ENCODE results near the gene RHOF. TPM values are rescaled to one million over a fixed set of nuclear protein-coding genes. Genes with fewer than 3 reads are reported as not detected.

The RHOF gene
- total RNA-seq, 1 donor from 2014 or later, result 16.5 TPM

DNA sequence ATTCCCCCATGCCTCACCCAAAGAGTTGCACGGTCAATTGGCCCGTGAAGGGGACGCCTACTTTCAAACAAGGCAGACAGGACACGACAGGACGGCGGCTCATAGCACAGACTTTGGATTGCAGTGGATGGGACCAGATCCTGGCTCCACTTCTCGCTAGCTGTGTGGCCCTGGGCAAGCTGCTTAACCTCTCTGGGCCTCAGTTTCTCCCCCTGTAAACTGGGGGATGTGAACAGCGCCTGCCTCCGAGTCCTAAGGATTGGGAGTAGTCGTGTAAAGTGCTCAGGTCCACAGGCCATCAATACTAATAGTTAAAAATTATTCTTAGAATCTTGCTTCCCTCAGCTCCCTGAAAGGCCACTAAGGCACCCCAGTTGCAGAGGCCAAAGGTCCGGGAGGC lies 13.1 kb downstream of the RHOF start:
- intact Hi-C loops (cut with DNase I), result no loop called here
- DNase-seq (ENCODE audit: extremely low spot score in 2 of 2), result no peak
- H3K27ac ChIP-seq, result no peak overlapping the region
- H3K4me1 ChIP-seq, result peaks cover 33% of the 10 kb centered on the region
- no peaks in the 10 kb centered on the region for H3K36me3 ChIP-seq
- TF ChIP-seq POLR2AphosphoS5 (IDR thresholded peaks at IDR 0.05; ENCODE audit: insufficient read depth in 1 of 2, low read depth in 1 of 2) (no peak), POLR2A (IDR thresholded peaks at IDR 0.05) (no peak)
- TF ChIP-seq, protein P1, sequence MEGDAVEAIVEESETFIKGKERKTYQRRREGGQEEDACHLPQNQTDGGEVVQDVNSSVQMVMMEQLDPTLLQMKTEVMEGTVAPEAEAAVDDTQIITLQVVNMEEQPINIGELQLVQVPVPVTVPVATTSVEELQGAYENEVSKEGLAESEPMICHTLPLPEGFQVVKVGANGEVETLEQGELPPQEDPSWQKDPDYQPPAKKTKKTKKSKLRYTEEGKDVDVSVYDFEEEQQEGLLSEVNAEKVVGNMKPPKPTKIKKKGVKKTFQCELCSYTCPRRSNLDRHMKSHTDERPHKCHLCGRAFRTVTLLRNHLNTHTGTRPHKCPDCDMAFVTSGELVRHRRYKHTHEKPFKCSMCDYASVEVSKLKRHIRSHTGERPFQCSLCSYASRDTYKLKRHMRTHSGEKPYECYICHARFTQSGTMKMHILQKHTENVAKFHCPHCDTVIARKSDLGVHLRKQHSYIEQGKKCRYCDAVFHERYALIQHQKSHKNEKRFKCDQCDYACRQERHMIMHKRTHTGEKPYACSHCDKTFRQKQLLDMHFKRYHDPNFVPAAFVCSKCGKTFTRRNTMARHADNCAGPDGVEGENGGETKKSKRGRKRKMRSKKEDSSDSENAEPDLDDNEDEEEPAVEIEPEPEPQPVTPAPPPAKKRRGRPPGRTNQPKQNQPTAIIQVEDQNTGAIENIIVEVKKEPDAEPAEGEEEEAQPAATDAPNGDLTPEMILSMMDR (IDR thresholded peaks at IDR 0.05), result no peak
- no peaks in the 10 kb centered on the region for H3K9me3 ChIP-seq
- no peaks in the 10 kb centered on the region for H3K27me3 ChIP-seq
- H3K4me3 ChIP-seq, result no peak overlapping the region

- TF ChIP-seq, protein P1 (IDR thresholded peaks at IDR 0.05), result no peak
- TF ChIP-seq POLR2A (IDR thresholded peaks at IDR 0.05), result no peak
- no peak for TF ChIP-seq POLR2AphosphoS5 (IDR thresholded peaks at IDR 0.05; ENCODE audit: insufficient read depth in 1 of 2, low read depth in 1 of 2)
- Histone ChIP-seq H3K4me3 (no peak overlapping the region), H3K4me1 (peaks cover 26% of the 10 kb centered on the region), H3K27me3 (no peaks in the 10 kb centered on the region), H3K9me3 (no peaks in the 10 kb centered on the region), H3K36me3 (no peaks in the 10 kb centered on the region), H3K27ac (no peak overlapping the region)
- intact Hi-C loops (cut with DNase I), result loop anchor here (5.0 kb wide), 1 partner anchor 77 kb away; no protein-coding TSS in a partner anchor
- no peak for DNase-seq (ENCODE audit: extremely low spot score in 2 of 2)
Observed at GRCh38 chr12:121779422-121779895, 14.0 kb downstream of the RHOF start.

DNA sequence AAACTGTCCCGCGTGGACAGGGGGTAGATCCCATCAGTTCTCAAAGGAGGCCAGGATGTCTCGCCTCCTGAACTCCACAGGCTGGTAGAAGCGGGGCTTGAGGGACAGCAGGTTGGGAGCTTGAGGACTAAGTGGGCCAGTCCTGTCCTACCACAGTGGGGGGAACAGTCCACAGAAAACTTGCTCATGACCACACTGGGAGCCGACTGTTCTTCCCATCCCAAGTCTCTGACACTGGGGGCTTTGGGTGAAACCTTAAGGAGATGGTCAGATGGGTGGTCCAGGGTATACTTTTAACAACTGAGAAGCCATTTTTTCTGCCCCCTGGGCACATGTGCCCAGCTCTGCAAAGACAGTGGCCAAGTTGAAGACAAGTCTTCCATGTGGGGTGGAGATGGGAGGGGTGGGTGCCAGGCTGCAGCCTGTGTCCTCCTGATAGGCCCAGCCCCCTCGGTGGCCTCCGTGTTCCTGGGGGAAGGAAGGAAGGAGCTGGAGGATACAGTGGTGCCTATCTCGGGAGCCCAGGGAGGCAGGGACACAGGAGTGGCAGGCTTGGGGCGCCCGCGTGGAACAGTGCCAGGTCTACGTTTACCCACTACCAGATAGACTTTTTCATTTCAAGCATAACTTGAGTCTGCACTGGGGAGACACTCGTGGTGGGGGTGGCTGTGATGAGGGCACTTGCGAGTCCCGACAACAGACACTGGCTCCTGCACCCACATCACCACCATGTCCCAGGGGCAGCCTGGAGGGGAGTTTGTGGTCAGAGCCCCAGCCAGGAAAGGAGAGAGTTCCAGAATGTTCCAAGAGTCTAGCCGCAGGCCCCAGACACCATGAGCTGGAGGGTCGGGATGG lies 14.7 kb downstream of the RHOF start:
- Histone ChIP-seq H3K36me3 (no peaks in the 10 kb centered on the region), H3K9me3 (no peaks in the 10 kb centered on the region), H3K4me1 (peaks cover 21% of the 10 kb centered on the region), H3K27ac (no peak overlapping the region), H3K27me3 (no peaks in the 10 kb centered on the region), H3K4me3 (no peak overlapping the region)
- intact Hi-C loops (cut with DNase I), result loop anchor here (5.0 kb wide), 1 partner anchor 76 kb away; no protein-coding TSS in a partner anchor
- DNase-seq (ENCODE audit: extremely low spot score in 2 of 2), result no peak
- TF ChIP-seq POLR2A (IDR thresholded peaks at IDR 0.05) (no peak), POLR2AphosphoS5 (IDR thresholded peaks at IDR 0.05; ENCODE audit: insufficient read depth in 1 of 2, low read depth in 1 of 2) (no peak)
- TF ChIP-seq, protein P1 (IDR thresholded peaks at IDR 0.05), result no peak

GRCh38 chr12:121776190-121777098 lies 17.0 kb downstream of the RHOF start:
- Histone ChIP-seq H3K9me3 (no peaks in the 10 kb centered on the region), H3K36me3 (no peaks in the 10 kb centered on the region), H3K4me3 (no peak overlapping the region), H3K4me1 (peaks cover 5% of the 10 kb centered on the region), H3K27ac (peak overlapping the region; percentile 72), H3K27me3 (no peaks in the 10 kb centered on the region)
- TF ChIP-seq, protein P1 (IDR thresholded peaks at IDR 0.05), result peak; percentile 69 to 78 (median 73)
- TF ChIP-seq POLR2A (IDR thresholded peaks at IDR 0.05) (no peak), POLR2AphosphoS5 (IDR thresholded peaks at IDR 0.05; ENCODE audit: insufficient read depth in 1 of 2, low read depth in 1 of 2) (no peak)
- intact Hi-C loops (cut with DNase I), result loop anchor here (5.0 kb wide), 1 partner anchor 74 kb away; no protein-coding TSS in a partner anchor
- DNase-seq (ENCODE audit: extremely low spot score in 2 of 2), result no peak

All from vagina (tissue), 2 donors.